ENCODE measurements around the gene MAG. TPM values are rescaled to one million over a fixed set of nuclear protein-coding genes. Genes with fewer than 3 reads are reported as not detected.

Gene MAG
- total and polyA plus RNA-seq, 2 of the 13 experiments (the other 11 are each of a cell fraction or from before 2014, with no cell fraction given), result 0.20 to 1.3 TPM

GRCh38 chr19:35248310-35249145 is 43.4 kb upstream of the MAG start, which contains the start of gene LSR (continued):
- TF ChIP-seq, protein P1, sequence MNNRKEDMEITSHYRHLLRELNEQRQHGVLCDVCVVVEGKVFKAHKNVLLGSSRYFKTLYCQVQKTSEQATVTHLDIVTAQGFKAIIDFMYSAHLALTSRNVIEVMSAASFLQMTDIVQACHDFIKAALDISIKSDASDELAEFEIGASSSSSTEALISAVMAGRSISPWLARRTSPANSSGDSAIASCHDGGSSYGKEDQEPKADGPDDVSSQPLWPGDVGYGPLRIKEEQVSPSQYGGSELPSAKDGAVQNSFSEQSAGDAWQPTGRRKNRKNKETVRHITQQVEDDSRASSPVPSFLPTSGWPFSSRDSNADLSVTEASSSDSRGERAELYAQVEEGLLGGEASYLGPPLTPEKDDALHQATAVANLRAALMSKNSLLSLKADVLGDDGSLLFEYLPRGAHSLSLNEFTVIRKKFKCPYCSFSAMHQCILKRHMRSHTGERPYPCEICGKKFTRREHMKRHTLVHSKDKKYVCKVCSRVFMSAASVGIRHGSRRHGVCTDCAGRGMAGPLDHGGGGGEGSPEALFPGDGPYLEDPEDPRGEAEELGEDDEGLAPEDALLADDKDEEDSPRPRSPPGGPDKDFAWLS (CRISPR knock-in tag; IDR thresholded peaks at IDR 0.05; ENCODE audit: borderline replicate concordance), result 0 out of 2 replicates have a peak, but pooled peaks have one; percentile 21
- TF ChIP-seq, protein P2, sequence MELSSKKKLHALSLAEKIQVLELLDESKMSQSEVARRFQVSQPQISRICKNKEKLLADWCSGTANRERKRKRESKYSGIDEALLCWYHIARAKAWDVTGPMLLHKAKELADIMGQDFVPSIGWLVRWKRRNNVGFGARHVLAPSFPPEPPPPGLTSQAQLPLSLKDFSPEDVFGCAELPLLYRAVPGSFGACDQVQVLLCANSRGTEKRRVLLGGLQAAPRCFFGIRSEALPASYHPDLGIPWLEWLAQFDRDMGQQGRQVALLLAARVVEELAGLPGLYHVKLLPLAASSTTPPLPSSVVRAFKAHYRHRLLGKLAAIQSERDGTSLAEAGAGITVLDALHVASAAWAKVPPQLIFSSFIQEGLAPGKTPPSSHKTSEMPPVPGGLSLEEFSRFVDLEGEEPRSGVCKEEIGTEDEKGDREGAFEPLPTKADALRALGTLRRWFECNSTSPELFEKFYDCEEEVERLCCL (CRISPR knock-in tag; IDR thresholded peaks at IDR 0.05; ENCODE audit: borderline replicate concordance), result 0 out of 2 replicates have a peak, but pooled peaks have one; percentile 21
- TF ChIP-seq ZKSCAN8 (CRISPR knock-in tag; IDR thresholded peaks at IDR 0.05; ENCODE audit: borderline replicate concordance) (0 out of 2 replicates have a peak, but pooled peaks have one; percentile 50), ZNF124 (CRISPR knock-in tag; IDR thresholded peaks at IDR 0.05) (peak; percentile 16; the same call in 1 of the 2 replicates), ZNF607 (CRISPR knock-in tag; IDR thresholded peaks at IDR 0.05; ENCODE audit: borderline replicate concordance) (peak; percentile 68; the same call in 1 of the 2 replicates), HINFP (CRISPR knock-in tag; IDR thresholded peaks at IDR 0.05; ENCODE audit: low read depth) (peak; percentile 78), ZNF431 (CRISPR knock-in tag; IDR thresholded peaks at IDR 0.05; ENCODE audit: borderline replicate concordance, low read depth) (no peak; the same call in 1 of the 2 replicates), ZNF749 (CRISPR knock-in tag; IDR thresholded peaks at IDR 0.05; ENCODE audit: borderline replicate concordance) (no peak; the same call in 1 of the 2 replicates), MTA1 (CRISPR knock-in tag; IDR thresholded peaks at IDR 0.05; ENCODE audit: borderline replicate concordance) (peak; percentile 78; the same call in 1 of the 2 replicates), RFXAP (CRISPR knock-in tag; IDR thresholded peaks at IDR 0.05; ENCODE audit: borderline replicate concordance) (peak; percentile 72; the same call in 1 of the 2 replicates), KMT2B (CRISPR knock-in tag; IDR thresholded peaks at IDR 0.05) (peak; percentile 66; the same call in 1 of the 2 replicates), PBX2 (CRISPR knock-in tag; IDR thresholded peaks at IDR 0.05) (no peak), NCOA1 (CRISPR knock-in tag; IDR thresholded peaks at IDR 0.05) (peak; percentile 86), SPEN (CRISPR knock-in tag; IDR thresholded peaks at IDR 0.05; ENCODE audit: low read depth) (peak; percentile 87; the same call in 1 of the 2 replicates)
- TF ChIP-seq, protein P3, sequence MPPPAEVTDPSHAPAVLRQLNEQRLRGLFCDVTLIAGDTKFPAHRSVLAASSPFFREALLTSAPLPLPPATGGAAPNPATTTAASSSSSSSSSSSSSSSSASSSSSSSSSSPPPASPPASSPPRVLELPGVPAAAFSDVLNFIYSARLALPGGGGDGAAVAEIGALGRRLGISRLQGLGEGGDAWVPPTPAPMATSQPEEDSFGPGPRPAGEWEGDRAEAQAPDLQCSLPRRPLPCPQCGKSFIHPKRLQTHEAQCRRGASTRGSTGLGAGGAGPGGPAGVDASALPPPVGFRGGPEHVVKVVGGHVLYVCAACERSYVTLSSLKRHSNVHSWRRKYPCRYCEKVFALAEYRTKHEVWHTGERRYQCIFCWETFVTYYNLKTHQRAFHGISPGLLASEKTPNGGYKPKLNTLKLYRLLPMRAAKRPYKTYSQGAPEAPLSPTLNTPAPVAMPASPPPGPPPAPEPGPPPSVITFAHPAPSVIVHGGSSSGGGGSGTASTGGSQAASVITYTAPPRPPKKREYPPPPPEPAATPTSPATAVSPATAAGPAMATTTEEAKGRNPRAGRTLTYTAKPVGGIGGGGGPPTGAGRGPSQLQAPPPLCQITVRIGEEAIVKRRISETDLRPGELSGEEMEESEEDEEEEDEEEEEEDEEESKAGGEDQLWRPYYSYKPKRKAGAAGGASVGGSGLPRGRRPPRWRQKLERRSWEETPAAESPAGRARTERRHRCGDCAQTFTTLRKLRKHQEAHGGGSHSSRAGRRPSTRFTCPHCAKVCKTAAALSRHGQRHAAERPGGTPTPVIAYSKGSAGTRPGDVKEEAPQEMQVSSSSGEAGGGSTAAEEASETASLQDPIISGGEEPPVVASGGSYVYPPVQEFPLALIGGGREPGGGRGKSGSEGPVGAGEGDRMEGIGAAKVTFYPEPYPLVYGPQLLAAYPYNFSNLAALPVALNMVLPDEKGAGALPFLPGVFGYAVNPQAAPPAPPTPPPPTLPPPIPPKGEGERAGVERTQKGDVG (CRISPR knock-in tag; IDR thresholded peaks at IDR 0.05; ENCODE audit: borderline replicate concordance), result peak; percentile 60; the same call in 1 of the 2 replicates
